Endothelial cell of hepatic sinusoid (primary cell): Measurements from ENCODE around the gene SPATA16.
"Not testable (repeated sequence)": the region's sequence is repeated elsewhere in the genome, so short reads cannot be mapped to it uniquely, and the experiment has no call there.

Experiments
- in situ Hi-C: cut with HindIII; loops from 2 replicates; pipeline ENCODE4 v1.10.0; 2017; ENCODE audit warnings: low sequenced_read_pairs

Gene SPATA16

DNA sequence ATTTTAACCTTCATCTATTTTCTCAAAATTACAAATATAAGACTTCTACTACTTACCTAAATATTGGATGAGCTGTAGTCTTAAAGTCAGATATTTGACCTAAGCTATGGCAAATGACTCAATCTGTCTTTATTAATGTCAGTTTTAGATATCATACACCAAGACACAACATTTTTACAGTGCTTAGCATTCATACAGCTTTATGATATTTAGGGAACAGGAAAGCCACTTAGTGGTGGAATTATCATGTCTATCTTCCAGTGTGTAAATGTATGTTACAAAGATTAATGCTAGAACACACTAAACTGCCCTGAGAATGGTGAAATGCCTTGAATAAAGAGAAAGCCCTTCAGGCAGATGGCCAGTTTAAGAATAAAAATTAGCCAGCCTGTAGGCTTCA, 135.0 kb downstream of the SPATA16 start:
- in situ Hi-C loops, result no loop called here

DNA sequence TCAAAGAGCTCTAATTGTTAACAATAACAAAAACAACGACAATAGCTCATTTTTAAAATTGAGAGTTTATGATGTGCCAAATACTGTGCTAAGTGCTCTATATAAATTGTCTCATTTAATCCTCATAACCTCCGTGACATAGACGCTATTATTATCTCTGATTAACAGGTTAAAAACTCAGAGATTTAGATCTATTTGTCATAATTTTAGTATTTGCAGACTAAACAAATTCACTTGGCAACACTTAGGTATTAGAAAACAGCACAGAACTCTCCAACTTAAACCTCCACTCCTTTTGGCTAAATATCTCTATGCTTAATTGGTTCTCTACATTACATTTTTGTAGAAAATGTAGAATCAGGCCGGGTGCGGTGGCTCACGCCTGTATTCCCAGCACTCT, 136.4 kb downstream of the SPATA16 start:
- in situ Hi-C loops, result no loop called here

- in situ Hi-C loops, result no loop called here
Measured at GRCh38 chr3:173003956-173004355, 137.1 kb downstream of the SPATA16 start.

- in situ Hi-C loops, result no loop called here
Measured at GRCh38 chr3:173003471-173003870, 137.6 kb downstream of the SPATA16 start.

DNA sequence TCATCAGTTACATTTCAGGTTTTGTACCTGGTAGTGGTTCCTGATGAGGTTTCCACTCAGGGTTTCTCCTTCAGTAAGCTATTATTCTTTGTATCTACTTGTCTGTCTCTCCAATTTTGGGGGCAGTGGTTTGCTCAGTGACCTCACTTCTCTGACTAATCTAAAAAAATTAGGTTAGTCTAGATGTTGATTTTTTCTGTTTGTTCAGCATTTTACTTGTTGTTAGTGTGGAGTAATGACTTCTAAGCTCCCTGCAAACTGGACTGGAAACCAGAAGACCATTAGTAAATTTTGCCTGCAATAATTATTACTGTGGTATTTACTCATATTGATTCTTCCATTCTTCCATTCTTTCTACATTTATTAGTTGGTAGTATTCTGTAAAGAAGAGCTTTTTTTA, 139.4 kb downstream of the SPATA16 start:
- in situ Hi-C loops, result no loop called here

- in situ Hi-C loops, result no loop called here
Measured at GRCh38 chr3:173000553-173000952, 140.5 kb downstream of the SPATA16 start.

DNA sequence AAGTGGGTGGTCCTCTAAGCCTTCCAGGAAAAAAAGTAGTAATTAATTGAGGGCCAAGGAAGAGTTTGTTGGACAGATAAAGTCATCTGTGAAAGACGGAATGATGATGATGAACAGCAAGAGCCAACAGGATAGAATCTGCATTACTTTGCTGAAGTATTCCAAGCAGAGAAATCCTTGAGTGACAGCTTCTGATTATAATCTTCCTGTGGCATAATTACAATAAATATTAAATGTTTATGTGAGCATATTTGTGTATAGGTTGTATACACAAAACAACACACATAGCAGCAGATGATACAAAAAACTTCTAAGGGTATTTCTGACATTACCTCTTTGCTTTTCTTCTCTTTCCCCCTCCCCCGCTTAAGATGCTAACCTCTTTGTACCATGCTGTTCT, 147.6 kb downstream of the SPATA16 start:
- in situ Hi-C loops, result no loop called here

DNA sequence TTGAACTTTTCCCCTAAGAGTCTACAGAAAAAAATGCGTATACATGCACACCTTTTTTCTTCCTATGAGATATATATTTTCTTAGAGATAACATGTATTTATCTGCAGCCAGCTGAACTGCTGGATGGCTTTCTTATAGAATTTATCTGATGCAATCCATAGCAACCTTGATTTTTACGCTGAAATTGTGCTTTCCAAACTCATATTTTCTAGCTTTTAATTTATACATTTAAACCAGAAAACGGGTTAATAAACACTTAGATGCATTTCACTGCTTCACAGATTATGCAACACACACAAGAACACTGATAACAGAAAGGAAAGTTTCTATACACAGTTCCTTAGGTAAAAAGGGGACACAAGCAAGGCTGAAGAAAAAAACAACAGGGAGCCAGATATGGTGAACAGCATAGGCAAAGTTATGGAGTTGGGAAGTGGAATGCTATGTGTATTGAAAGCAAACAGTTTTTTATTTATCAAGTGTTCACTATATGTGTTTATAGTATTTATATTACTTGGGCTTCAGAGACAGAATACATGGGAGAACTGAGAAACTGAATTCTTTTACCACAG, 149.5 kb downstream of the SPATA16 start:
- in situ Hi-C loops, result no loop called here

GRCh38 chr3:172989373-172989772, 151.7 kb downstream of the SPATA16 start:
- in situ Hi-C loops, result no loop called here

GRCh38 chr3:172987273-172987672, 153.8 kb downstream of the SPATA16 start:
- in situ Hi-C loops, result no loop called here

DNA sequence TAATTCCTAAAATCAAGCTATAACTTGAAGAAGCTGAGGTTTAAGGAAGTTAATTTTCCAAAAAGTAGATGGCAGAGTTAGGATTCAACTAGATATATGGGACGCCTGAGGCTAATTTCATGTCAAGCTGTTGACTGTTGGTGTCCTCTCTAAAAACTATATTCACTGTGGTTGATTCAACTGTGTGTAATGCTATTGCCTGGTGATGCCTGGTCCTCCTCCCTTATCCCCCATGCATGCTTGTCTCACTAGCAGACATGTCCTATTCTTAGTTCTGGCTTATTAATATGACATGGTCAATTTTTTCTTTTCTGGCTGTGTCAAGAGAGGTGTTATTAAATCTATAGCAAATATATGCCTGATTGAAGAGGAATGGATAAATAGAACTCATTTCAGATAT, 156.1 kb downstream of the SPATA16 start:
- in situ Hi-C loops, result no loop called here

- in situ Hi-C loops, result no loop called here
Measured at GRCh38 chr3:172982736-172983364, 158.2 kb downstream of the SPATA16 start.

- in situ Hi-C loops, result no loop called here
Measured at GRCh38 chr3:172981407-172981983, 159.5 kb downstream of the SPATA16 start.

- in situ Hi-C loops, result no loop called here
Measured at GRCh38 chr3:172980849-172981248, 160.2 kb downstream of the SPATA16 start.

DNA sequence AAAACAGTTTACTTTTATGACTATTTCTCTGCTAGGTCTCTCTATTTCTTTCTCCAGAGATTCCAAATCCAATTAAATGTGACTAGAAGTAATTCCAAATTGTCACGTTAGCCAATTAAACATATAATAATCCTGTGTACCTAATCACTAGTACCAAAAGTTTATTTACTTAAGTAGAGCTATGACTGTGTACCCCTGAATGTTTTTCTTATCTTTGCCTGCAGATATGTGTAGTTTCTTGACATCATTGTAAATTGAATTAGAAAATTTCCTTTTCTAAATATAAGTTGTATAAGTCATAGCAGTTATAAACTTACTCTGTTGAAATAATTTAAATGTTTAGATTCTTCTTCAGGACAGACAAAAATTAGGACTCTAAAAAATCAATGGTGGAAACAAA, 163.3 kb downstream of the SPATA16 start:
- in situ Hi-C loops, result no loop called here

DNA sequence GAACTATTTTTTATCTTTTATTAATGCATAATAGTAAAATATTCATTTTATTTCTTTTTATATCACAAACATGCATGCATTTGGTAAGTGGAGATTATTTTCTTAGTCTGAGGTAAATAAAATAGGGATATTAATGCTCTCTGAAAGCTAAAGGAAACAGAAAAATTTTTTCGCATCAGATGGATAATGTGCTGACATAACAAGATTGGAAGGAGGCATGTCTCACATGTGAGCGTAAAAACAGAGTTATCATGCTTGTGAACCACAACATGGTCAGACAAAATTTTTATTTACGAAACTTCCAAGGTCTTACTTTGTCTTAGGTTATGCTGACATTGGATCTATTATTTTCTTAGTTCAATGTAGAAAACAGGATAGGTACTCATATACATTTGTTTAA, 166.1 kb downstream of the SPATA16 start:
- in situ Hi-C loops, result no loop called here

- in situ Hi-C loops, result no loop called here
Measured at GRCh38 chr3:172973799-172974198, 167.2 kb downstream of the SPATA16 start.

DNA sequence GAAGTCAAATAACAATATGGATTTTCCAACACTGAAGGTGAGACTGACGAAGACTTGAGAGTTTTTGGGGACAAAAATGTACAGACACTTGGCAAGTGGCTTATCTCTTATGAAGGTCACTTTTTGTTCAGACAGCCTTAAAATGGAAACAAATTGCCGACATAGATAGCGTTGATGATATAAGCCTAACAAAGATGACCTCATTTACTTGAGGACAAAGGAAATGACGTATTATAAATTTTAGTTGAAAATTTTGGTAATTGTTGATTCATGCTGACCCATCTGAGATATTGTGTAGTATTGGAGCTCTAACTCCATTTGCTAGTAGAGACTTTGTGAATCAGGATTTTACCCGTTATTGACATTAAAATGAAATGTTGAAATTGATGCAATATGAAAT, 168.3 kb downstream of the SPATA16 start:
- in situ Hi-C loops, result no loop called here

DNA sequence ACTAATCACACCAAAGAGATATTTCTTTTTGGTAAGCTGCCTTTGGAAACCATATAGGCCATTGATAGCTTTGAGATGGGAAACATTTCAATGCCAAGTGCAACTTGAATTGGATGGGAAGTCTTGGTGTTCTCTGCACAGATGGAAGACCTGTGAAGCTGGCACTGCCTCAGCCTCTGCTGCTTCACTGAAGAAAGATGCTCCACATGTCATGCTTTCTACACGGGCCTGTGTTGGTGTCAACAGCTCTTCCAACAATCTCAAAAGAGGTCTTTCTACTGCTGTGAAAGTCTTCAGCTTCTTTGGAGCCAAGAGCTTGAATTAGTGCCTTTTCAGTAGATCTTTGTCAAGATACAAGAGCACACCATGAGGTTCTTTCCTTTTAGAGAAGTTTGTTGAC, 169.0 kb downstream of the SPATA16 start:
- in situ Hi-C loops, result no loop called here

- in situ Hi-C loops, result no loop called here
Measured at GRCh38 chr3:172968646-172969045, 172.4 kb downstream of the SPATA16 start.

GRCh38 chr3:172965256-172965655, 175.8 kb downstream of the SPATA16 start:
- in situ Hi-C loops, result no loop called here

GRCh38 chr3:172960626-172961182, 180.3 kb downstream of the SPATA16 start:
- in situ Hi-C loops, result not testable (repeated sequence)
